A549 (cell line): ENCODE data around the gene HLCS.

ENCODE experiments used
- EHF ChIP-seq: fragments of 250-450 bp; sonication (Bioruptor Pico); IDR thresholded peaks from 2 replicates; pipeline ENCODE4 v1.5.0; 2020; ENCODE audit warnings: mild to moderate bottlenecking
- NR3C1 ChIP-seq: fragments of >200 bp; sonication (Bioruptor Twin); formaldehyde crosslinking; IDR thresholded peaks from 3 replicates; pipeline ENCODE4 v1.6.1; 2017
- POLR2A ChIP-seq: IDR thresholded peaks from 2 replicates; pipeline ENCODE4 v1.6.1; 2012; ENCODE audit warnings: mild to moderate bottlenecking, low read length
- TF ChIP-seq, protein P1 (sequence below): fragments of >200 bp; sonication (Bioruptor Twin); formaldehyde crosslinking; IDR thresholded peaks from 3 replicates; pipeline ENCODE4 v1.5.1; 2016
- TF ChIP-seq, protein P2 (sequence below): fragments of 200-600 bp; sonication (generic); IDR thresholded peaks from 2 replicates; pipeline ENCODE4 v1.6.1; 2016; ENCODE audit warnings: antibody characterized with exemption, mild to moderate bottlenecking, moderate library complexity
- TF ChIP-seq, protein P3 (sequence below): fragments of 150-350 bp; IDR thresholded peaks from 2 replicates; pipeline ENCODE4 v1.6.1; 2014; ENCODE audit warnings: low read depth, mild to moderate bottlenecking, low read length

DNA sequence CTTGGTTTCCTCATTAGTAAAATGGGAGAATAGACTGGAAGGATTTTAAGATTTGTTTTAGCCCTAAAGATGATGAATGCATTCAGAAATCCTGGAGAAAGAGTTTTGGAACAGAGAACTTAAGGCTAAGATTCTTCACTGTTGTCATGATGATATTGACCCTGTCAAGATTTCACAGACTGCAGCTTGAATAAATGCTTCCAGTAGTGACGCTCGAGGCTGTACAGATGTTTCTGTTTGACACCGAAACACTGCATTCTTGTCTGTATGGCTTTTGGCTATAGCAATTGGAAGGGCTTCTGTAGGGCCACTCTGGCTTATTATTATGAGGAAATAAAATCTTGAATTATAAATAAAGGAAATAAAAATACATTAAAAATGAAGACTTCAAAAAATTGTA is 241.8 kb downstream of the HLCS start:
- TF ChIP-seq, protein P1, sequence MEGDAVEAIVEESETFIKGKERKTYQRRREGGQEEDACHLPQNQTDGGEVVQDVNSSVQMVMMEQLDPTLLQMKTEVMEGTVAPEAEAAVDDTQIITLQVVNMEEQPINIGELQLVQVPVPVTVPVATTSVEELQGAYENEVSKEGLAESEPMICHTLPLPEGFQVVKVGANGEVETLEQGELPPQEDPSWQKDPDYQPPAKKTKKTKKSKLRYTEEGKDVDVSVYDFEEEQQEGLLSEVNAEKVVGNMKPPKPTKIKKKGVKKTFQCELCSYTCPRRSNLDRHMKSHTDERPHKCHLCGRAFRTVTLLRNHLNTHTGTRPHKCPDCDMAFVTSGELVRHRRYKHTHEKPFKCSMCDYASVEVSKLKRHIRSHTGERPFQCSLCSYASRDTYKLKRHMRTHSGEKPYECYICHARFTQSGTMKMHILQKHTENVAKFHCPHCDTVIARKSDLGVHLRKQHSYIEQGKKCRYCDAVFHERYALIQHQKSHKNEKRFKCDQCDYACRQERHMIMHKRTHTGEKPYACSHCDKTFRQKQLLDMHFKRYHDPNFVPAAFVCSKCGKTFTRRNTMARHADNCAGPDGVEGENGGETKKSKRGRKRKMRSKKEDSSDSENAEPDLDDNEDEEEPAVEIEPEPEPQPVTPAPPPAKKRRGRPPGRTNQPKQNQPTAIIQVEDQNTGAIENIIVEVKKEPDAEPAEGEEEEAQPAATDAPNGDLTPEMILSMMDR = no peak
- no peak for TF ChIP-seq POLR2A
- TF ChIP-seq, protein P2, sequence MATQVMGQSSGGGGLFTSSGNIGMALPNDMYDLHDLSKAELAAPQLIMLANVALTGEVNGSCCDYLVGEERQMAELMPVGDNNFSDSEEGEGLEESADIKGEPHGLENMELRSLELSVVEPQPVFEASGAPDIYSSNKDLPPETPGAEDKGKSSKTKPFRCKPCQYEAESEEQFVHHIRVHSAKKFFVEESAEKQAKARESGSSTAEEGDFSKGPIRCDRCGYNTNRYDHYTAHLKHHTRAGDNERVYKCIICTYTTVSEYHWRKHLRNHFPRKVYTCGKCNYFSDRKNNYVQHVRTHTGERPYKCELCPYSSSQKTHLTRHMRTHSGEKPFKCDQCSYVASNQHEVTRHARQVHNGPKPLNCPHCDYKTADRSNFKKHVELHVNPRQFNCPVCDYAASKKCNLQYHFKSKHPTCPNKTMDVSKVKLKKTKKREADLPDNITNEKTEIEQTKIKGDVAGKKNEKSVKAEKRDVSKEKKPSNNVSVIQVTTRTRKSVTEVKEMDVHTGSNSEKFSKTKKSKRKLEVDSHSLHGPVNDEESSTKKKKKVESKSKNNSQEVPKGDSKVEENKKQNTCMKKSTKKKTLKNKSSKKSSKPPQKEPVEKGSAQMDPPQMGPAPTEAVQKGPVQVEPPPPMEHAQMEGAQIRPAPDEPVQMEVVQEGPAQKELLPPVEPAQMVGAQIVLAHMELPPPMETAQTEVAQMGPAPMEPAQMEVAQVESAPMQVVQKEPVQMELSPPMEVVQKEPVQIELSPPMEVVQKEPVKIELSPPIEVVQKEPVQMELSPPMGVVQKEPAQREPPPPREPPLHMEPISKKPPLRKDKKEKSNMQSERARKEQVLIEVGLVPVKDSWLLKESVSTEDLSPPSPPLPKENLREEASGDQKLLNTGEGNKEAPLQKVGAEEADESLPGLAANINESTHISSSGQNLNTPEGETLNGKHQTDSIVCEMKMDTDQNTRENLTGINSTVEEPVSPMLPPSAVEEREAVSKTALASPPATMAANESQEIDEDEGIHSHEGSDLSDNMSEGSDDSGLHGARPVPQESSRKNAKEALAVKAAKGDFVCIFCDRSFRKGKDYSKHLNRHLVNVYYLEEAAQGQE = no peak
- TF ChIP-seq EHF (CRISPR knock-in tag) = no peak
- no peak for TF ChIP-seq NR3C1
- TF ChIP-seq, protein P3, sequence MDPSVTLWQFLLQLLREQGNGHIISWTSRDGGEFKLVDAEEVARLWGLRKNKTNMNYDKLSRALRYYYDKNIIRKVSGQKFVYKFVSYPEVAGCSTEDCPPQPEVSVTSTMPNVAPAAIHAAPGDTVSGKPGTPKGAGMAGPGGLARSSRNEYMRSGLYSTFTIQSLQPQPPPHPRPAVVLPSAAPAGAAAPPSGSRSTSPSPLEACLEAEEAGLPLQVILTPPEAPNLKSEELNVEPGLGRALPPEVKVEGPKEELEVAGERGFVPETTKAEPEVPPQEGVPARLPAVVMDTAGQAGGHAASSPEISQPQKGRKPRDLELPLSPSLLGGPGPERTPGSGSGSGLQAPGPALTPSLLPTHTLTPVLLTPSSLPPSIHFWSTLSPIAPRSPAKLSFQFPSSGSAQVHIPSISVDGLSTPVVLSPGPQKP = no peak
